Measurements from ENCODE around the gene FTCD.

FTCD gene

DNA sequence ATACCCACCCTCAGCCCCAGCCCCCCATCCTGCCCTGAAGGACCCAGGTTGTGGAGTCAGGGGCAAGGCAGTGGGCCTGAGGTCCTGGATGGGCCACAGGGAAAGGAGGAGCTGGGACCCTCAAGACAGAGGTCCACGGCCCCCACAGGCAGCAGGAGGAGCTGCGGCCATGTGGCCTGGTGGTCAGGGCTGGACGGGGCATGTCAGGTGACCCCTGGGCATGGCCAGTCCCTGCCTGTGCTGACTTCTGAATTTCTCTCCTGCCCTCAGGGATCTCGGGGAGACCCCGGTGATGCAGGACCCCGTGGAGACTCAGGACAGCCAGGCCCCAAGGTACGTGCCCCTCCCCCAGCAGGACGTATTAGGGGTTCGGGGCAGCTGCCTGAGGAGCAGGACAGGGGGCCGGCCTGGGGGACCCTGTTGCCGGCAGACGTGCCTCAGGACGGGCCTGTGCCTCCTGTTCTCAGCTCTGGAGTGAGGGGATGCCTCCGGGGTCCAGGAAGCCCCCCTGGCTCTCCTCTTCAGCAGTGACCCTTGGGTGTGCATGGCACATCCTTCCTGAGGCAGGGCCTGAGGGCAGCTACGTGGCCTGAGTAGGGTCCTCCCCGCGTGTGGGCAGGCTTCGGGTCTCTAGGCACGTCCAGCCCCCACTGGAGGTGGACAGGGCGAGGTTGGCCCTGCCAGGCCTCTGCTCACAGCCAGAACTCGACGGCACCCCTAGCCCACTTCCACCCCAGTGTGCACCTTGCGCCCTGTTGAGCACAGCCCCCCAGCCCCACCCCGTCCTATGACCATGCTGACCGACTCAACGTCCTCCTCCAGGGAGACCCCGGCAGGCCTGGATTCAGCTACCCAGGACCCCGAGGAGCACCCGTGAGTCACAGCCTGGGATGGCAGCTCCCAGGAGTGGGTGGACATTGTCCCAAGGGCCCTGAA lies 33.8 kb downstream of the FTCD start:
- no peak for DNase-seq

DNA sequence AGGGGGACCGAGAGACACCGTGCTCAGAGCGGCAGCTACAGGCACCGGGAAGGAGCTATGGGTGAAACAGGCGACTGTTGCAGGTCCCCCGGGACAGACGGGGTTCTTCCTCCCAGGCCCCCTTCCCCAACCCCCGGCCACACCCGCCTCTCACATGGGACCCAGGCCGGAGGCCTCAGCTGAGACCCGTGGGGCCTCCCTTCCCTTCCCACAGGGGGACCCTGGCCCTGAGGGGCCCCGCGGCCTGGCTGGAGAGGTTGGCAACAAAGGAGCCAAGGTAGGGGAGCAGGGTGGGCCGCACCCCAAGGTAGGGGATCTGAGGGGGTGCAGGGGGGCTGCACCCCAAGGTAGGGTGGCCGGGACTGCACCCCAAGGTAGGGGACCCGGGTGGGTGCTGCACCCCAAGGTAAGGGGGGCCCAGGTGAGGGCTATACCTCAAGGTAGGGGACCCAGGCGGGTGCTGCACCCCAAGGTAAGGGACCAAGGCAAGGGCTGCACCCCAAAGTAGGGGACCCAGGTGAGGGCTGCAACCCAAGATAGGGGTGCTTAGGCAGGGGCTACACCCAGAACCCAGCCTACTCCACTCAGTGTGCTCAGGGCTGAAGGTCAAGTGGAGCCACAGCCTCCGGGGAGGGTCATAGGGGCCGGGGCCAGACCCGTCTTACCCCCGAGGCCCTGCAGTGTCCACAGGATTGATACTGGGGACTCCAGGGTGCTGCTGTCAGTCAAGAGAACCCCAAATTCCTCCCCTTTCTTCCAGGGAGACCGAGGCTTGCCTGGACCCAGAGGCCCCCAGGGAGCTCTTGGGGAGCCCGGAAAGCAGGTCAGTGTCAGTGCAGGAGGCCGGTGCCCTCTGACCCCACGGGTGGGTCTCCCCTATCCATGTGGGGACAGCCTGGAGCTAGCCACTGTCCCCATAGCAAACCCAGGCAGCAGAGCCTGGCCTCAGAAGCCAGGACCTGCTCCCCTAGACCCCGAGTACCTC lies 34.8 kb downstream of the FTCD start:
- DNase-seq, result no peak

DNA sequence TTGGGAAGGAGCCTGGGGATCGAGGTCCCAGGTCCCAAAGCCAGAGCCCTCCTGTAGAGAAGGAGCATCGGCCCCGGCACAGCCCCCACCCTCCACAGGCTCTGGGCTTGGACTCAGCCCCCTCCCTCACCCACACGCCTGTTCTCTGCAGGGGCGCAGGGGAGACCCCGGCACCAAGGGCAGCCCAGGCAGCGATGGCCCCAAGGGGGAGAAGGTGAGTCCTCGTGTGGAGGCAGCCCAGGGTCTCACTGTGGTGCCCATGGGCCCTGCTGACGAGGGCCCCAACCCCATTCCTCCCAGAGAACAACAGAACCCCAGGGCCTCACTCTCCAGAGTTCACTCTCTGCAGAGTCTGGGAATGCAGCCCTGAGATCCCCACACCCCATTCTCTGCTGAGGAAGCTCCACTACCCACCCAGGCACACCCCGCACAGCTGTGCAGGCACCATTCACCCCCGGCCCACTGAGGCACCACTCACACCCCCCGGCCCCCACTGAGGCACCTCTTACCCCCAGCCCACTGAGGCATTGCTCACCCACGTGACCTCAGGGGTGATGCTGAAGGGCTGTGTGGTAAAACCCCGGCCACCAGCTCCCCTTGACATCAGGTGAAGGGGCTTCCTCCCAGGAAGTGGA lies 35.6 kb downstream of the FTCD start:
- DNase-seq, result no peak

DNA sequence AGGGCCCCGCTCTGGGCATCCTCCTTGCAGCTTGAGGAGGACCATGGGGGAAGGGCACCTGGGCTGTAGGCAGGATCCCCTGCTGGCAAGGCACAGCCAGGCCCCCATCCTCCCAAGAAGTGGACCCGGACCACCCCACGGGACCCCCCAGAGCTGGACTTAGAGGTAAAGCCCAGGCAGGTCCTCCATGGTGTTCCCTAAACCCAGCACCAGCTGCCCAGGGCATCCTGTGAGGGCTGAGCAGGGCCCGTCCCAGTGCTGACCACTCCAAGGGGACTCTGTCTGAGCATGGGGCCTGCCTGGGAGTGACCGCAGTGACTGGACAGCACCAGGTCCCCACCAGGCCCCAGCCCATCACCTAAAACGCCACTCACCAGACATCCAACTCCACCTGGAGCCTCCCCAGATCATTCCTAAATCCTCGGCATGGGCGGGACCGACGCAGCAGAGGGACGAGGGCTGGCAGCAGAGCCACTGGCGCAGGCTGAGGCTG lies 36.2 kb downstream of the FTCD start:
- no peak for DNase-seq

DNA sequence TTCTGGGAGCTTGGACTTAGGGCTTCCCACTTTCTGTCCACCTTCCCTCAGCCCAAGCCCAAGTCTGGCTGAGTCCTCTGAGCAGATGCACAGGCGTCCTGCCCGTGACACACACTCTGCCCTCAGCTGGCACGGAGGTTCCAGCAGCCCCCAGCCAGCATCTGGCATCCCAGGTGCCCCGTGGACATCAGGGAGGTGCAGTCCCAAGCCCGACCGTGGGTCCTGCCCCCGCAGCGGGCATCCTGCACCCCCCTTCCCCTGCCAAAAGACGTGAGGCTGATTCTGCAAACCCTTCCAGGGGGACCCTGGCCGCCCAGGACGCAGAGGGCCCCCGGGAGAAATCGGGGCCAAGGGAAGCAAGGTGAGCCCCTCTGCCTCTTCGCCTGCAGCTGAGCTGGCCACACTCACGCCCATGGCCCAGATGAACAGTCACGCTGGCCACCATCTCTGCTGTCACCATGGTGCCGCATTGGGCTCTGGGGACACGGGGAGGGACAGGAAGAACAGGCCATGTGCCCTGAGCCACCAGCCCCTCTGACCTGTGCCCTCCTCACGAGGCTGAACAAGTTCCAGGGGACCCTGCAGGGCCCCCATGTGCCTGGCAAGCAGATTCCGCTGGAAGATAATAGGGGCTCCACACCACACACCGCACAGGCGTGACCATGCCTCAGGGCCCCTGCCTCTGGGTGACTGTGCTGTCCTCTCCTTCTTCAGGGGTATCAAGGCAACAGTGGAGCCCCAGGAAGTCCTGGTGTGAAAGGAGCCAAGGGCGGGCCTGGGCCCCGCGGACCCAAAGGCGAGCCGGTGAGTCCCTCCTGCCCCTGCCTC lies 36.8 kb downstream of the FTCD start:
- no peak for DNase-seq

DNA sequence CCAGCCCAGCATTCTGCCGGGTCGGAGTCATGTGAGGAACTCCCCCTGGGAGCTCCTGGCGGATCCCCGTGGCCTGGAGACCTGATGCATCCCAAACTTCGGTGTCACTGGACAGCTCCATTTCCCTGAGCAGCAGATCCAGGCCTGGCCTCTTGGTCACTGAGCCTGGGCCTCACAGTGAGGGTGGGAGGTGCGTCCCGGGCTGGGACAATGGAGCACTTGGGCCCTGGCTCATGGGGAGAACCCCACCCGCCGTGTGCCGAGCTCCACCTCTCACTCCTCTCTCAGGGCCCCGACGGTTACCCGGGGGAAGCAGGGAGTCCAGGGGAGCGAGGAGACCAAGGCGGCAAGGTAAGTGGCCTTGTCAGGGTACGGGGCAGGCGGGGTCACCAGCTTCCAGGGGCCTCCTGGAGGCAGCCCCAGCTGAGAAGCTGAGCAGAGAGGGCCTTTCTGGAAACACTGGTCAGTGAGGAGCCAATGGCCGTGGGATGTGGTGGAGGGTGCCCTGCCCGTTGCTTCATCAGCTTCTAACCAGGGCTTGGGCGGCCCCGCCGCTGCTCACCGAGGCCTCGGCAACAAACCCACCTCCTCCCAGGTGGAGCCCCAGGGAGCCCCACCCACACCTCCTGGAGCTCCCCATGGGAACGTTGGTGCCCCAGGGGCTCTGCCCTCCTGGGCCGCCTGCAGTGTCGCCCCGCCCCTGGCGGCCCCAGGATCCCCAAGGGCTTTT lies 37.6 kb downstream of the FTCD start:
- DNase-seq, result no peak

DNA sequence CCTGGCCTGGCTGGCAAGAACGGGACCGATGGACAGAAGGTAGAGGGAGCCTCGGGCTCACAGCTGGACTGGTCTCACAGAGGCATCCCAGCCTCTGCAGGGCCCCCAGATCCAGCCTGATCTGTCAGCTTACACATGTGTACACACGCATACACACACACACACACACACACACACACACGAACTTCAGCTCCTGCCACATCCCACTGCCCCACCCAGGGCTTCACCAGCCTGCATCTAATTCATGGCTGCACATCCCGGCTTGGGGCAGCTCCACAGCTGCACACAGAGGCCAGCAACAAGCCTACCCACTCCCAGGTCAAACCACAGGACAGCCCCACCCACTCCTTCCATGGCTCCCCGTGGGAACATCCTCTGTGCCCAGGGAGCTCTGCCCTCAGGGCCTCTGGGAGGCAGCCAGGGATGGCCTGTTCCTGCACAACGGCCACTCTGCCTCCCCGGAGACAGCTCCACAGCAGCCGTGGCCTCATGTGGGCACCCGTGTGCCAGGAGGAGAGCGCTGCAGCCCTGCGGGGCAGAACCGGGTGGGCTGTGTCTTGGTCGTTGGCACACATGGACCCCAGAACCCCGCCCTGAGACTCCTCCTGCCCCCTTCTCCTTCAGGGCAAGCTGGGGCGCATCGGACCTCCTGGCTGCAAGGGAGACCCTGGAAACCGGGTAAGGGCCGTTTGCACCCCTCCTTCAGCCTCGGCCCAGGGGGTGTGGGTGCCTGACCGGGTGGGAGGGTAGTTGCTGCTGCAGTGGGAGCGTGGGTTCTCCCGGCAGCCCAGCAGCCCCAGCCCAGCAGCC lies 38.4 kb downstream of the FTCD start:
- no peak for DNase-seq

DNA sequence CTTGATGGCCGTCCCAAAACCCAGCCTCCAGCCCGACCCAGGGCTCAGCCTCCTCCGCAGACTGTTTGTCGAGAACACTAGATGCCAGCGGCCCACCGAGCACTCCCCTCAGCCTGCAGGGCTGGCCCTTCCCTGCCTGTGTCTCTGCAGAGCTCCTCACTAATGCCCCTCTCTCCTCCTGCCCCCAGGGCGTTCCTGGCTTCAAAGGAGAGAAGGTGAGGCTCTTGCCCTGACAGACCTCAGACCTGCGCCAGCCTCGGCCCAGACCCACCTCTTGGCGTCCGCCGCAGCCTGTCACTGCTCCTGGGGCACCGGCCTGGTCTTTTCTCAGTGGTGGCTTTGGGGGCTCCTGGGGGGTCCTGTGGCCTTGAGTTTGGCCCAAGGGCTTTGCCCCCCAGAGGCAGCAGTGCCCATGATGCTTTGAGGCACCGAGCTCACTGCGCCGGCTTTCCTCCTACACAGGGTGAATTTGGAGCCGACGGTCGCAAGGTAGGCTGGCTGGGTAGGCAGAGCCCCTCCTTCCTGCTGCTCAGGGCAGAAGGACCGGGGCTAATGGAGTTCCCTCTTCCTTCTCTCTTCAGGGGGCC lies 39.1 kb downstream of the FTCD start:
- no peak for DNase-seq

DNA sequence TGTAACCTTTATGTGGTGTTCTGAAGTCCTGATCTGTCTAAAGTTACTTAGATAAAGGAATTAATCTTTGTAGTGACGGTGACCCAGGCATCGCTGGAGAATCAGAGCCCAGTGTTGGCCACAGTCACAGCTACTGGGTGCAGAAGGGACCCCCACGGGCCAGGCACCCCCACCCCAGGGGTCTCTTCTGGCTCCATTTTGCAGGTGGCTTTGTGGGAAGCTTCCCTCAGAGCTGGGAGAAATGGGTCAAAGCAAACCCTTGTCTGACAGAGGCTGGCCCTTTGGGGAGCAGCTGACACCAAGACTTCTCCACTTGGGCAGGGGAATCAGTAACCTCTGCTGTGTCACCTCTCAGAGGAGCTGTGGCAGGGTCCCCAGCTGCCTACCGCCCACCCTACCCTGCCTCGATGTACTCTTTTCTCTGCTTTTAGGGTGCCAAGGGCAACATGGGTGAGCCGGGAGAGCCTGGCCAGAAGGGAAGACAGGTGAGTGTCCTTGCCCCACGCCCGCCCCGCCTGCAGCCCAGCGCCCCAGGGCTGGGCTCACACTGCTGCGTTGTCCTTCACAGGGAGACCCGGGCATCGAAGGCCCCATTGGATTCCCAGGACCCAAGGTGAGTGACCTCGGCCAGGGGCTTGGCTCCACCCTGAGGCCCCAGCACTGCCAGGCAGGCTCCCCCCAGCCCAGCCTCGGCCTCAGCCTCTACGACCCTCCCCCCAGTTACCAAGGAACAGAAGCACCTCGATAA lies 39.8 kb downstream of the FTCD start:
- DNase-seq, result no peak

DNA sequence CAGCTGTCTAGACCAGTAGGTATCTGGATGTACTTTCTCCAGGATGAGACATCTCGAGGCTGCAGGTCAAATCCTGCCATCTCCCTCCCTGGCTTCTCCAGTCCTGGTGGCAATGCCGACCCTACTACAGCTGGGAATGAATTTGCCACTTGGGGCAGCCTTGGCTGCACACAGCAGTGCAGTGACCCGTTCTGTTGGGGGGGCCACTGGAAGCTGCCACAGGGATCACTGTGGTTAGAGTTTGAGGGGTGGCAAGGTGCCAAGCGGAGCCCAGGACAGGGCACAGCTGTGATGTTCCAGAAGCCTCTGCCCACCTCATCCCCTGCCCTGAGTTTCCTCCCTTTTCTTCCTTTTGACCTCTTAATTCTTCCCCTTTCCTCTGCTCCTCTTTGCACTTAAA lies 40.4 kb downstream of the FTCD start:
- no peak for DNase-seq

DNA sequence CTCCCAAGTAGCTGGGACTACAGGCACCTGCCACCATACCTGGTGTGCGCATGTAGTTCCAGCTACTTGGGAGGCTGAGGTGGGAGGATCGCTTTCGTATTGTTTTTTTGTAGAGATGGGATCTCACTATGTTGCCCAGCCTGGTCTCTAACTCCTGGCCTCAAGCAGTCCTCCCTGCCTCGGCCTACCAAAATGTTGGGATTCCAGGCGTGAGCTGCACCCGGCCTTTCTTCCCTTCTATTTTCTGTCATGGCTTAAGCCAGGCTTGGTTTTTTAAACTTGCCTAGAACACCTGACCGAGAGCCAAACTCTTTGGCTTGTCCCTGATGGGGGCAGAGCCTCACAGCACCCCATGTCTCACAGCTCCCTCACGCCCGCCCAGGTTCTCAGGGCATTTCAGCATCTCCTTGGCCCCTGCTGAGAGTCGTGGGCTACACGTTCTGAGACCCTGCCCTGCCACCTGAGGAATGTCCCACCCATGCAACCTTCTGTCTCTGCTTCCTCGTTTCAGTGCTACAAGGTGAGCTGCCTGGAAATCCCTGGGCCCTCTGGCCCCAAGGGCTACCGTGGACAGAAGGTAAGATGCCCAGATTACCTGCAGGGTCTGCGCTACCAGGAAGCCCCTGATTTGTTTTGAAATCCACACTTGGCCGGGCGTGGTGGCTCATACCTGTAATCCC lies 41.7 kb downstream of the FTCD start:
- no peak for DNase-seq

DNA sequence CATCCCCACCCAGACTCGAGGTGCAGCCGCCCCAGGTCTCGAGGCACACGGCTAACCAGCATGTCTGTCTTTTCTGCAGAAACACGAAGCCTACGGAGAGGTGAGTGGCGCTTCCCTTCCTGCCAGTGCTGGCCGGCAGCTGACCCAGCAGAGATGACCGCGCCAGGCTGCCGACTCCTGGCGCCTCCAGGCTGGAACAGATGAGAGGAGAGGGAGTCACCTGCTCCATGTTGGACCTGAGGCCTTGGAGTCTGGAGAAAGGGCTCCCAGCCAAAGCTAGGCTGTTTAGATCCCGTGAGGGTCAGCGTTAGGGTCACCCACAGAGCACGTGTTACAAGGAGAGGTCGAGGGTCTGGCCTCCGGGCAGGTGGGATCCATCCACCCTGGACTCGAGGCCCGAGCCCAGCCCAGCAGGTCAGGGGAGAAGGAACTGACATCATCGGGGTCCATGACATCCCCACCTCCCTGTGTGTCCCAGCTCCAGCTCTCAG lies 42.6 kb downstream of the FTCD start:
- DNase-seq, result no peak

DNA sequence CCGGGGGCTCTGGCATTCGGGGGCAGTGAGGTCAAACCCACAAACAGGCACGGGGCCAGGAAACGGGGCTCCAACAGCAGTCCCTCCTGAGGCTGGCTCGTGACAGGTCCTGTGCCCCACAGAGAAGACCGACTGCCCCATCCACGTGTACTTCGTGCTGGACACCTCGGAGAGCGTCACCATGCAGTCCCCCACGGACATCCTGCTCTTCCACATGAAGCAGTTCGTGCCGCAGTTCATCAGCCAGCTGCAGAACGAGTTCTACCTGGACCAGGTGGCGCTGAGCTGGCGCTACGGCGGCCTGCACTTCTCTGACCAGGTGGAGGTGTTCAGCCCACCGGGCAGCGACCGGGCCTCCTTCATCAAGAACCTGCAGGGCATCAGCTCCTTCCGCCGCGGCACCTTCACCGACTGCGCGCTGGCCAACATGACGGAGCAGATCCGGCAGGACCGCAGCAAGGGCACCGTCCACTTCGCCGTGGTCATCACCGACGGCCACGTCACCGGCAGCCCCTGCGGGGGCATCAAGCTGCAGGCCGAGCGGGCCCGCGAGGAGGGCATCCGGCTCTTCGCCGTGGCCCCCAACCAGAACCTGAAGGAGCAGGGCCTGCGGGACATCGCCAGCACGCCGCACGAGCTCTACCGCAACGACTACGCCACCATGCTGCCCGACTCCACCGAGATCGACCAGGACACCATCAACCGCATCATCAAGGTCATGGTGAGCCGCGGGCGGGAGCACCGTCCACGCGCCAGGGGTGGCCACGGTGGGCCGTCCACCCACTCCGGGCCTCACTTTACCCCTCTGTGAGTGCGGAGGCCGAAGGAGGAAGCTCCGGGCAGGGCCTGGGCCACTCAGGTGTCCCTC lies 43.3 kb downstream of the FTCD start:
- DNase-seq, result no peak

DNA sequence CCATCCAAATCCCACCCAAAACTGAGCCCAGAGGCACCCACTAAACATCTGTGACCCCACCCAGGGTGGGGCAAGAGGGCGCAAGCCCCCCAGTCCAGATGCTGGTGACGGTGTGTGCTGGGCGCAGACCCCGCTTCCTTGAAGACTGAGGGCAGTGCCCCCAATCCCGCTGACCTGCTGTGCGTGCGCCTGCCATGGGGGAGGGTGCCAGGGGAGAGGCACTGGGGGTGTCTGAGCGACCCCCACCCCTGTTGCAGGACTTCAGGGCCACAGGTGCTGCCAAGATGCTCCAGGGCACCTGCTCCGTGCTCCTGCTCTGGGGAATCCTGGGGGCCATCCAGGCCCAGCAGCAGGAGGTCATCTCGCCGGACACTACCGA lies 44.2 kb downstream of the FTCD start:
- DNase-seq, result no peak

DNA sequence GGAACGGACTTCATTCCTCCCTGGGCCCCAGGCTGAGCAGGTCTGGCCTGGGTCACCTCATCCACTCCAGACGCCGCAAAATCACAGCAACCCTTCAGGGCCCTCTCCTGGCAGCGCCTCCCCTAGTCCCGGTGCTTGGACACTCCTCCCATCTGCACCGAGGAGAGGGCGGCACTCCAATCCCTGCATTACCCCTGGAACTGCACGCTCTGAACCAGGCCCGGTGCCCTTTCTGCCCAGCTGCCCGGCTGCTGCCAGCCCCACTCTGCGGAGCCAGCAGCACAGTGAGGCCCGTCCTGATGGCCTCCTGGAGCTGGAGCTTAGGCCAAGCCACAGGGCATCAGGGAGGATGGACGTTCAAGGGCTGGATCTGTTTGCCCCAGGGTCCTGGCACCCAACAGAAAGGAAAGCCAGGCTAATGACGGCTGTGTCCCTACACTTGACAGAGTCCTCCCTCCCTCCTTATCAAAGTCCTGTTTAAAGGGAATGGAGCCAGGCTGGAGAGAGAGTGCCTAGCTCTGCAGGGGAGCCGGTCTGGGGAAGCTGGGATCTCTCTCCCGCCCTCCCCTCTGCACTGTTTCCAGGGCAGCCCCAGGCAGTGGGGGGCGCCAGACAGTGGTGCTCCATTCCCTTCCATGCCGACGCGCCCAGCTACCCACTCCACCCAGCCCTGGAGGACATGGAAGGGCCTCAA lies 44.7 kb downstream of the FTCD start:
- no peak for DNase-seq

DNA sequence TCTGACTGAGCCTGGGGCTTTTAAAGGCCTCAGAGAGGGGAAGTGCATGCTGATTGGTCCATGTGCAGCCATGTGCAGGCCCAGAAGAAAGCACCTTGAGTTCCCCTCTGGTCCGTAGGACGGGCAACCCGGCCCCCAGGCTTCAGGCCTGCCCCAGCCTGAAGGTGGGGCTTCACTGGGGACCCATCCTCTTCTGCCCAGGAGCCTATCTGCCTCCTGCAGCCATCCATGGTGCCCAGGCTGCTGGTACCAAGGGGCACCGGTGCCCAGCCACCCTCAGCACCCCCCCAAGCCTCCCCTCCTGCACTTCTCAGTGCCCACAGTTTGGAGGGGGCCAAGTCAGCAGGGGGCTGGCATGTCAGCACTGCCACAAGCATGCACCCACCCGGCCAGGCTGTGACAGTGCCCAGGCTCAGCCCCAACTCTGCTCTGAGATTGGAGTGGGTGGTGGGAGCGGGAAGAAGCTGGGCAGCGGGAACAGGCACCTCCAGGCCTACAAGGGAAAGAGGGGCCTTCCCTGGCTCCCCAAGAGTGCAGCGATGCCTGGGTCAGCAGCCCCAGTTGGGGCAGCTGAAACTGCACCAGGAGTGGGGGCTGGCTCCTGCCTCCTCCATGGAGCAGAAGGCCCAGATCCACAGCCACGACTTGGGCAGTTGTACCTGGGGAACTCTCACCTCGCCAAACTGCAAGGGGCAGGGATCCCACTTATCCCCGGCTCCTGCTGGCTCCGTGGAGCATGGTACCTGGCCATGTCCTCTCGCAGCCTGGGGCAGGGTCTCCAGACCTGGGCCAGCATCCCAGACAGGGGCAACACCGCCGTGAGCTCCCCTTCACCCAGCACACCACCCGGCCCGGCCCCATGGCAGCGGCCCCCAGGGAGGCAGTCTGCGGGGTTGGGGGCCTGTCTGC lies 45.8 kb downstream of the FTCD start:
- no peak for DNase-seq
